Measurements from ENCODE around the gene PMF1. TPM values are rescaled to one million over a fixed set of nuclear protein-coding genes. Genes with fewer than 3 reads are reported as not detected.

Gene PMF1
- total RNA-seq, 8 experiments from 2014 or later = 19.8 to 131 (median 46.3) TPM

DNA sequence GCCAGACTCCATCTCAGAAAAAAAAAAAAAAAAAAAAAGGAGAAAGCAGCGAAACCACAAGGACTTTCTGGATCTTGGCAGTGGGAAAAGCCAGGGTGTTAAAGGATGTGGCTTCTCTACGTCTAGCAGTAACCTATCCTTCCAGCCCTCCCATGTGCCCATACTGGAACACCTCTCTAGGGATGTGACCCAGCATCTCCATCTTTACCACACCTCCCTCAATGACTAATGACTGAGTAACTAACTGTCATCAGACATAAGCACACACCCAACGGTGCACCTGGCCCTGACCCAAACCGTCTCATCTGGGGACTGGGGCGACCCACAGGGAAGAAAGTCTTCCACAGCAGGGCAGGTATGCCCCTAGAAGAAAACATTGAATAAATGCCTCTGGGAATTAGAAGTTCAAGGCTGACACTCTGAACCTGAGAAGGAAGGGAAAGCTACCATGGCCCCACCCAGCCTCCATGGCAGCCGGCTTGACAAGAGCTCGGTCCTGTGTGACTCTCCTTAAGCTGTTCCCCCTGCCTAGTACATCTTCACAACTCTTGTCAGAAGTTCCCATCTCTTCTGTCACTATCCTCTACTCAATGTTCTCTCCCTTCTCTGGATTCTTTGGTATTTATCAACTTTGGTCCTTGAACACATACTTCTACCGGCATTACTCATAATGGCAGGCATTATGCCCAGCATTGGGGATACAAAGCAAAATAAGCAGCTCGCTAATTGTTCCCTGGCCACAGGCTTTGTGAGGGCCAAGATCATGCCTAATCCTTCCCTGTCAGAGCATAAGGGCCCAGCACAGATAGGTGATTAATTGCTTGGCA is 49.9 kb downstream of the PMF1 start:
- Histone ChIP-seq H3K4me3 (no peak overlapping the region), H3K4me1 (replicated peaks in 1 of 2) (no peaks in the 10 kb centered on the region), H3K27ac (no peak overlapping the region)
- in situ Hi-C loops (cut with MboI; ENCODE audit: low pct_unique_long_range_greater_than_20kb in 2 of 9, low sequenced_read_pairs in 9 of 9, unreplicated experiment in 9 of 9) = no loop called here
- 25 to 99% (median 94%) methylated on average over 3 to 8 of the region's 9 CpGs; no CpG with 5 or more reads in 1 of the 10 experiments for WGBS, 10 experiments
- peak in 2 of 8 experiments; percentile 79 to 91 for ATAC-seq (replicated peaks in 6 of 8)

DNA sequence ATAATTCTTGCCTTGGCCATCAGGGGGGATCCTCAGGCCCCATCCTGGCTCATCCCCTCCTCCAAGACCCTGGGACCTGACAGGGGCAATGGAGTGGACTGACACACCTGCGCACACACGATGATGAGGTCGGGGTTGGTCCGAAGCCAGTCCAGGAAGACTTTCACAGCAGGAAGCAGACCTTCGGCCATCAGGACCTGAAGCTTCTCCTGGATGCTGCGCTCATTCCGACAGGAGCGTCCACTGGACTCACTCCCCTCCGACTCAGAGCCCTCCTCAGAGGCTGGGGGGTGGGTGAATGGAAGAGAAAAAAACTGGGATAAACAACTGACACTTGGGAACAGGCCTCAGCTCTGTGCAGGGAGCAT is 50.5 kb downstream of the PMF1 start:
- ATAC-seq (replicated peaks in 6 of 8) = no peak
- WGBS, 10 experiments = 67 to 98% (median 88%) methylated on average over 2 to 8 of the region's 9 CpGs; no CpG with 5 or more reads in 5 of the 10 experiments
- Histone ChIP-seq H3K27ac (no peak overlapping the region), H3K4me1 (replicated peaks in 1 of 2) (no peaks in the 10 kb centered on the region), H3K4me3 (no peak overlapping the region)
- in situ Hi-C loops (cut with MboI; ENCODE audit: low pct_unique_long_range_greater_than_20kb in 2 of 9, low sequenced_read_pairs in 9 of 9, unreplicated experiment in 9 of 9) = no loop called here

DNA sequence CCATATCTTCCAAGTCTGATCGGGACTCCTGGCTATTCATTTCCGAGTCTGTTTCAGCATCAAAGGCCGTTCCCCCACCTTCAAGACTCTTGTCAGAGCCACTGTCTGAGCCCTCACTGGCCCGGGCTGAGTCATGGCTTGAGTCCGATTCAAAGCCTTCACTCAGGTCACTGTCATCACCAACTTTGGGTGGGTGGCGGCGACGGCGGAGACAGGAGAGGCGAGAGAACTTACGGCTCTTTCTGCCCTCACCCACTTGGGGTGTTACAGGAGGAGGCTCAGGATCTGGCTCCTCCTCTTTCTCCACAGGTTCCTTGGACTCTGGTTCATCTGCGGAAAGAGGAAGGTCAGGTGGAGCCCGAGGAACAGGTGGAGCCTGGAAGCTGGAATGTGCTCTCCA is 53.2 kb downstream of the PMF1 start:
- in situ Hi-C loops (cut with MboI; ENCODE audit: low pct_unique_long_range_greater_than_20kb in 2 of 9, low sequenced_read_pairs in 9 of 9, unreplicated experiment in 9 of 9) = no loop called here
- WGBS, 10 experiments = 80 to 100% (median 96%) methylated on average over 1 to 8 of the region's 13 CpGs; no CpG with 5 or more reads in 2 of the 10 experiments
- Histone ChIP-seq H3K27ac (no peak overlapping the region), H3K4me3 (no peak overlapping the region), H3K4me1 (replicated peaks in 1 of 2) (no peaks in the 10 kb centered on the region)
- peak in 3 of 8 experiments; percentile 10 to 20 (median 19) for ATAC-seq (replicated peaks in 6 of 8)

DNA sequence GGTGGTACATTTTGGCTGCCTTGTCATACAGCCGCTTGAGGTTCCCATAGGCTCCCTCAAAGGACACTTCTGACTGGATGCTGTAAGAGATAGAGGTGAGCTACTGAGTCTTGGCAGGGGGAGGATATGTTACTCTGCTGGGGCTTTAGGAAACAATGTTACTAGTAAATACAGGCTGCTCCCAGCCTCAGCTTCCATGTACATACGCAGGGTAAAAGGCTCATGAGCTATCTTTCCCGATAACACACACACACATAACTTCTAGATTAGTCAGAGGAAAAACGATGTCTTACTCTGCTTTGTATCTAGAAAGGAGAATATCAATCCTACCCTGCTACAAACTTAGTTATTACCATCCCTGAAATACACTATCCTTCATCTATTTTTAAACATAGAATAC is 55.5 kb downstream of the PMF1 start:
- 0 to 100% (median 80%) methylated on average over 1 to 4 of the region's 4 CpGs; no CpG with 5 or more reads in 3 of the 10 experiments for WGBS, 10 experiments
- in situ Hi-C loops (cut with MboI; ENCODE audit: low pct_unique_long_range_greater_than_20kb in 2 of 9, low sequenced_read_pairs in 9 of 9, unreplicated experiment in 9 of 9) = no loop called here
- no peak overlapping the region for H3K27ac ChIP-seq
- ATAC-seq (replicated peaks in 6 of 8) = no peak
- H3K4me1 ChIP-seq (replicated peaks in 1 of 2) = no peaks in the 10 kb centered on the region
- H3K4me3 ChIP-seq = no peak overlapping the region

DNA sequence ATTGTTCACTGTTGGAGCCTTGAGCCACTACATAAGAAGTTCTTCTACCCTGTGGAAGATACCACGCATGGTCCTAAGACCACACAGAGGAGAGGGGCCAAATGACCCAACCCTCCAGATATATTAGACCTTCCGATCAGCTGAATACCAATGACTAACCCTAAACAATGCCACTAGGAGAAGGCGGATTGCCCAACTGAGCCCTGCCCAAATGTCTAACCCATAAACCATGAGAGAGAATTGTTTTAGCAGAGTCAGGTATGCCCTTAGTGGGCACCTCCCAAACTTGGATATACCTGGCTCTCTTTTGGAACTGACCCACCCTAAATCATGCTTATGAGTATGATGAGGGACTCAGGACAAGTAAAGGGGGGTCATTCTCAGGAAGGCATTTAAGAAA is 57.5 kb downstream of the PMF1 start:
- WGBS, 10 experiments = 91 to 100% (median 95%) methylated on average over 1 to 3 of the region's 3 CpGs; no CpG with 5 or more reads in 4 of the 10 experiments
- Histone ChIP-seq H3K4me3 (no peak overlapping the region), H3K4me1 (replicated peaks in 1 of 2) (no peaks in the 10 kb centered on the region), H3K27ac (no peak overlapping the region)
- in situ Hi-C loops (cut with MboI; ENCODE audit: low pct_unique_long_range_greater_than_20kb in 2 of 9, low sequenced_read_pairs in 9 of 9, unreplicated experiment in 9 of 9) = no loop called here
- ATAC-seq (replicated peaks in 6 of 8) = no peak

DNA sequence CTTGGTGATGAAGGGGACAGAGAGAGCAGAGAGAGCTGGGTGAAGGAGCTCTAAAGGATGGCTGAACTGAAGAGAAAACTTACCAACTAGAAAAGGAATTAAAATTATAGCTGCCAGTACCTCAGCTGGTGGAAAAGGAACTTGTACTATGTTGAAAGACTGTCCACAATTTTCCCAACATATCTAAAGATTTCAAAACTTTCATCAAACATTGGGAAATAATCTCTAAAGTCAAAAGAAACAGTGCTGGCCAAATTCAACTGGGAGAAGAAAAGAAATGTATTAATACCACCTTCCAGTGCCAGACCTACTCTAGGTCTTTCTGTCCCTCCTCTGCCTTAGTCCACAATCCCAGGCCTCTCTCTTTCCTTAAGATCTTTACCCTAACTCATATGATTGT is 63.7 kb downstream of the PMF1 start:
- Histone ChIP-seq H3K4me3 (no peak overlapping the region), H3K4me1 (replicated peaks in 1 of 2) (peaks cover 7 to 9% of the 10 kb centered on the region in 2 donors), H3K27ac (no peak overlapping the region)
- ATAC-seq (replicated peaks in 6 of 8) = no peak
- in situ Hi-C loops (cut with MboI; ENCODE audit: low pct_unique_long_range_greater_than_20kb in 2 of 9, low sequenced_read_pairs in 9 of 9, unreplicated experiment in 9 of 9) = no loop called here

DNA sequence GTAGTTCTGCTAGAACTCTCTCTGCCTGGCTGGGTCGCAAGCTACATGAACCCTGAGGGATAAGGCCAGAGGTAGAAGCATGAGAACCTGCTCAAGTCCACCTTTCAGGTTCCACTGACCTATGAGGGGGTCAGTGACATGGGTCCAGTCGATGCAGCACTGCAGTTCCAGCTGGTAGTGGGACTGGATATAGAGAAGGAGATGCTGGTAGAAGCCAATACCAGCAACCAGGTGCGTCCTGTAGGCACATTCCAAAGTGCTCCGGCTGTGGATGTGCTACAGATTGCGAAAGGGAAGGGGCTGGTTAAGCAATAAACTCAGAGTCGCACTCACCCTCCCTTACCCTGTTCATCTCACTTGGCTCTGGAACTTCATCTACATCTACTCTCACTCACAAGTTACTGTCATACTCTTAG is 64.2 kb downstream of the PMF1 start:
- 73 to 100% (median 85%) methylated on average over 1 to 6 of the region's 6 CpGs; no CpG with 5 or more reads in 1 of the 10 experiments for WGBS, 10 experiments
- no peak for ATAC-seq (replicated peaks in 6 of 8)

DNA sequence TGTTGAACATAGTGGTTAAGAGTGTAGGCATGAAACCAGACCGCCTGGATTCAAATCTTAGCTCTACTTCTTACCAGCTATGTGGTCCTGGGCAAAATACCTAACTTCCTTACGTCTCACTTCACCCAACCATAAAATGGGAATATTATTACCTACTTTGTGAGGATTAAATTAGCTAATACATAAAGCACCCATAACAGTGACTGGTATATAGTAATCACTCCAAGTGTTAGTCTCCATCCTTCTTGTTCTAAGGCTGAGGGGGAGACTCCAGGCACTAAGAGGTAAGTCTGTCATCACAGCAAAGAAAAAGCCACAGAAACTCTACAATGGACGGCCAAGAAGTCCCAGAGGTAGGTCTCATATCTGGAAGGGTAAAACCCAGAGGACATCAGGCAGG is 67.0 kb downstream of the PMF1 start:
- Histone ChIP-seq H3K27ac (no peak overlapping the region), H3K4me3 (no peak overlapping the region)
- WGBS, 10 experiments = 79 to 100% (median 100%) methylated on average over 1 to 3 of the region's 3 CpGs; no CpG with 5 or more reads in 2 of the 10 experiments

More for the DNA sequence above, 64.2 kb downstream of the PMF1 start:
- Histone ChIP-seq H3K27ac (no peak overlapping the region), H3K4me3 (no peak overlapping the region), H3K4me1 (replicated peaks in 1 of 2) (peaks cover 8 to 10% of the 10 kb centered on the region in 2 donors)
- in situ Hi-C loops (cut with MboI; ENCODE audit: low pct_unique_long_range_greater_than_20kb in 2 of 9, low sequenced_read_pairs in 9 of 9, unreplicated experiment in 9 of 9) = no loop called here

DNA sequence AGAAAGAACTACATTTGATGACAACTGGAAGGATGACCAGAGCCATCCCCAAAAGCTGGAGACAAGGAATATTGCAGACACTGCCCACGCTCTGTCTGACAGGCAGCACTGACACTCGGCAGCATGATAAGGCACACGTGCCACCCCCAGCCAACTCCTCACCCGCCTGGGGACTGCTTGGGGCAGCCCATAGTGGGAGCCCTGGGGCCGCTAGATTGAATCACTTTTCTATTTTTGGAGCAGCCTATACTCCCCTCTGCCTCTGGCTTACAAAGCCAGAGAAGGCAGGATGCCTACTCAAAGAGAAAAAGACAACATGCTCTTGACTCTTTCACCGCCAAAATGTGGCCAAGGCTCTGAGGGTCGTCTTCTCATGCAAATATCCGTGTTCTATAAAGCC is 68.5 kb downstream of the PMF1 start:
- Histone ChIP-seq H3K4me3 (peak overlapping the region; percentile 85 to 92 (median 88)), H3K4me1 (replicated peaks in 1 of 2) (peaks cover 14% of the 10 kb centered on the region in 2 donors), H3K27ac (no peak overlapping the region)
- peak in 7 of 8 experiments; percentile 23 to 42 (median 35) for ATAC-seq (replicated peaks in 6 of 8)
- in situ Hi-C loops (cut with MboI; ENCODE audit: low pct_unique_long_range_greater_than_20kb in 2 of 9, low sequenced_read_pairs in 9 of 9, unreplicated experiment in 9 of 9) = no loop called here
- 0 to 67% (median 25%) methylated on average over 1 to 8 of the region's 8 CpGs; no CpG with 5 or more reads in 1 of the 10 experiments for WGBS, 10 experiments

More for the DNA sequence above, 67.0 kb downstream of the PMF1 start:
- H3K4me1 ChIP-seq (replicated peaks in 1 of 2) = peaks cover 14% of the 10 kb centered on the region in 2 donors
- in situ Hi-C loops (cut with MboI; ENCODE audit: low pct_unique_long_range_greater_than_20kb in 2 of 9, low sequenced_read_pairs in 9 of 9, unreplicated experiment in 9 of 9) = no loop called here
- ATAC-seq (replicated peaks in 6 of 8) = no peak

DNA sequence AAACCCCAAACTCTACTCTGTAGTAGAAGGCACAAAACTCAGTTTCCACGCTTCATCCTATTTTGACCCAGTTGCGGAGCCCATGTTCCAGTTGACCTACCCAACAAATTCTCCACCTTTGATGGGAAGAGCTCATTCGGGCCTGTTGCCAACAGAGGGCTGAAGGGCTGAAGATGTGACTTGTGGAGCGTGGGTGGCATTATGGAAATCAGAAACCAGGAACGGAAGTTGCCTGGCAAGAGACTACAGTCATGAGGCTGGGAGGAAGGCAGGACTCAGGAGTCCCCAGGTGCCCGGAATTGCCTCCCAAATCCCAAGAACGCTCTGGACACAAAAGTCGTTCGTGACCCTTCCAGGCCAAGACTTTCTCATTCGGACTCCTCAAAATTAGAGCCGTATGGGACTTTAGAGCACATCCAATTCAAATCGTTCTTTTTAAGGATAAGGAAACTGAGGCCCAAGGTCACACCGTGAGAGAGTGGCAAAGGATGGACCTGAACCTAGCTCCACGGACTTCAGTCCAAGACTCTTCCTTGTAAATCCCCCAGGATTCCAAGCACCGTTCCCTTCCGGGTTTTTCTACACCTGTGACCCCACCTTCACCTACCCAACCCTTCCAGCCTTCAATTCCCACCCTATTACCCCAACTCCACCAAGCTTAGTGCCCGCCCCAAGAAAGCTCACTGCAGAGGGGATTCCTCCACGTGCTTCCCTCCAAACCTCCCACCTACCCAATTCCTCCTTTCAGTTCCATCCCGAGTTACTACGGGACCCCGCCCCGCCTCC is 69.1 kb downstream of the PMF1 start:
- H3K4me1 ChIP-seq (replicated peaks in 1 of 2) = peaks cover 14% of the 10 kb centered on the region in 2 donors
- H3K4me3 ChIP-seq = peak overlapping the region; percentile 85 to 92 (median 88)
- ATAC-seq (replicated peaks in 6 of 8) = peak in 2 of 8 experiments; percentile 3
- peak overlapping the region; percentile 87 to 95 for H3K27ac ChIP-seq
- WGBS, 10 experiments = 0 to 50% (median 8%) methylated on average over 2 to 20 of the region's 22 CpGs; no CpG with 5 or more reads in 1 of the 10 experiments
- in situ Hi-C loops (cut with MboI; ENCODE audit: low pct_unique_long_range_greater_than_20kb in 2 of 9, low sequenced_read_pairs in 9 of 9, unreplicated experiment in 9 of 9) = no loop called here

DNA sequence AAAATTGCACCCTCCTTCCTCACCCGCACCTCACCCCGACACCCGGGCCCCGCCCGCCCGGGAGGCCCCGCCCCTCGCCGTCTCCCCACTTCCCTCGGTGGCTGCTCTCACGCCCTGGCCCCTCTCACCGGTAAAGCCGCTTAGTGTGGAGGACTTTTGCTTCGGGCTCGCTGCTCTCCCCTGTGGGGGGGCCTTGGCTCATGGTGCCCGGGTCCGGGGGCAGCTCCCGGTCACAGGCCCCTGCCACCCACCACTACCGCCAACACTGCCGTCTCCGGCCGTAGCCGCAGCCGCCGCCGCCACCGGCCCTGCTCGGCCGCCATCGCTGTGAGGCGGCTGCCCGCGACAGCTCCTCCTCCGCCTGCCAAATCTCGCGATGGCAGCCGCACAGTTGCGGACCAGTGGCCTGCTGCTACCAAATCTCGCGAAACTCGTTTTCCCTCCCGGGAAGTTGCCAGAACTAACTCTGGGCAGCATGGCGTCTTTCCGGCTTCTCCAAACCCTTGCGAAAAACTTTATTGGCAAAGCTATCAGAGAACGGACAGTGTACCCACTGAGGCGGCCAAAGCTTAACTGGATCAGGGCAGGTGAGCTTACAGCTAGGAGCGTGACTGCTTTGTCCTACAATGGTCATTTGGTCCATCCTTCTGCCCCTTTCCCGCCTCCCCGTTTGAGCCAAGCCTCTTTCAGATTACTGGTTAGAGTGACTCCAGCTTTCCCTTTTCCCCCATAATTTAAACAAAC is 69.8 kb downstream of the PMF1 start, which contains the start of gene SMG5:
TSS of gene SMG5 (minus strand) at position 347 of the 744 bp plus-strand sequence. CDS start at position 202, 145 bp downstream.
- H3K27ac ChIP-seq = peak within 1 kb of the TSS; percentile 87 to 95
- peaks cover 14% of the 10 kb centered on the region in 2 donors for H3K4me1 ChIP-seq (replicated peaks in 1 of 2)
- in situ Hi-C loops (cut with MboI; ENCODE audit: low pct_unique_long_range_greater_than_20kb in 2 of 9, low sequenced_read_pairs in 9 of 9, unreplicated experiment in 9 of 9) = no loop called here
- WGBS, 10 experiments = 0 to 7% (median 0%) methylated on average over 1 to 20 of the region's 50 CpGs; no CpG with 5 or more reads in 2 of the 10 experiments
- ATAC-seq (replicated peaks in 6 of 8) = peak; percentile 88 to 96 (median 95)
- peak within 1 kb of the TSS; percentile 85 to 92 (median 88) for H3K4me3 ChIP-seq

DNA sequence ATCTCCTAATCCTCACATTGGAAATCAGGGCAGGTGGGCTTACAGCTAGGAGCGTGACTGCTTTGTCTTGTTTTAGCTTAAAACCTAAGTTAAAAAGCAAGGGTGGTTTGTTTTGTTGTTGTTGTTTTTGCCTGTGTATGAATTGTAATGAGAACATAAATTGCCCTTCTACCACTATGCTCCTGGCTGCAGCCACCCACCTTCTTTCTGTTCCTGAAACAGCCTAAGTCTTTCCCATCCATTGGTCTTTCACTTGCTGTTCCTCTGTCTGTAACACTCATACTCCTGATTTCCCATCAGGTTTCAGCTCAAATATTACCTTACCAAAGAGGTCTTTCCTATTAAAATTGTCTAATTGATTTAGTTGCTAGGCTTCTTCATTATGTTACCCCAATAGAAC is 70.7 kb downstream of the PMF1 start:
- WGBS, 10 experiments = 33 to 91% (median 60%) methylated on average over 1 of the region's 1 CpG; no CpG with 5 or more reads in 5 of the 10 experiments

More for the DNA sequence above, 70.7 kb downstream of the PMF1 start:
- H3K27ac ChIP-seq = peak overlapping the region in 1 of 2 donors; percentile 42
- ATAC-seq (replicated peaks in 6 of 8) = no peak
- peaks cover 14% of the 10 kb centered on the region in 2 donors for H3K4me1 ChIP-seq (replicated peaks in 1 of 2)
- peak overlapping the region; percentile 85 to 92 (median 88) for H3K4me3 ChIP-seq
- in situ Hi-C loops (cut with MboI; ENCODE audit: low pct_unique_long_range_greater_than_20kb in 2 of 9, low sequenced_read_pairs in 9 of 9, unreplicated experiment in 9 of 9) = no loop called here

All from motor neuron (in vitro differentiated cells).